Skin epidermis (tissue), 12 donors: Measurements from ENCODE around the gene ZFHX3.

ENCODE experiments used
- H3K27ac ChIP-seq, 21 experiments: fragments of 200-600 bp; sonication (generic) in 11 of 21; one replicate each; pipeline ENCODE4 v1.5.0; 2020; ENCODE audit warnings: mild to moderate bottlenecking in 3 of 21, inconsistent platforms in 2 of 21, moderate library complexity in 2 of 21
- H3K4me3 ChIP-seq, 7 experiments: fragments of 200-600 bp; sonication (generic) in 2 of 7; one replicate each; pipeline ENCODE4 v1.5.0; 2020; ENCODE audit warnings: inconsistent platforms in 2 of 7, mild to moderate bottlenecking in 2 of 7, moderate library complexity in 1 of 7

ZFHX3 gene

GRCh38 chr16:73028721-73029361 lies 19.1 kb downstream of the ZFHX3 start:
- H3K27ac ChIP-seq = no peak overlapping the region
- no peak overlapping the region for H3K4me3 ChIP-seq

GRCh38 chr16:73028263-73028662 lies 19.7 kb downstream of the ZFHX3 start:
- H3K4me3 ChIP-seq = no peak overlapping the region
- H3K27ac ChIP-seq = no peak overlapping the region

GRCh38 chr16:73027685-73028111 lies 20.2 kb downstream of the ZFHX3 start:
- Histone ChIP-seq H3K4me3 (no peak overlapping the region), H3K27ac (no peak overlapping the region)

GRCh38 chr16:73026754-73027684 lies 20.9 kb downstream of the ZFHX3 start:
- no peak overlapping the region for H3K27ac ChIP-seq
- H3K4me3 ChIP-seq = no peak overlapping the region

- H3K27ac ChIP-seq = peak overlapping the region in 3 of 21 experiments; percentile 24 to 52 (median 42)
- H3K4me3 ChIP-seq = no peak overlapping the region
Observed at GRCh38 chr16:73025856-73026210, 22.1 kb downstream of the ZFHX3 start.

GRCh38 chr16:73025151-73025855 lies 22.6 kb downstream of the ZFHX3 start:
- Histone ChIP-seq H3K27ac (peak overlapping the region in 3 of 21 experiments; percentile 24 to 52 (median 42)), H3K4me3 (no peak overlapping the region)

GRCh38 chr16:73024571-73025105 lies 23.3 kb downstream of the ZFHX3 start:
- Histone ChIP-seq H3K4me3 (no peak overlapping the region), H3K27ac (peak overlapping the region in 1 of 21 experiments; percentile 24)

- Histone ChIP-seq H3K4me3 (no peak overlapping the region), H3K27ac (no peak overlapping the region)
Observed at GRCh38 chr16:73023752-73024570, 24.0 kb downstream of the ZFHX3 start.

GRCh38 chr16:73023320-73023719 lies 24.6 kb downstream of the ZFHX3 start:
- Histone ChIP-seq H3K4me3 (no peak overlapping the region), H3K27ac (no peak overlapping the region)

- H3K4me3 ChIP-seq = no peak overlapping the region
- no peak overlapping the region for H3K27ac ChIP-seq
Observed at GRCh38 chr16:73022534-73022933, 25.4 kb downstream of the ZFHX3 start.

GRCh38 chr16:73021866-73022495 lies 25.9 kb downstream of the ZFHX3 start:
- Histone ChIP-seq H3K4me3 (no peak overlapping the region), H3K27ac (no peak overlapping the region)

GRCh38 chr16:73020409-73020884 lies 27.5 kb downstream of the ZFHX3 start:
- peak overlapping the region in 1 of 21 experiments; percentile 47 for H3K27ac ChIP-seq
- H3K4me3 ChIP-seq = no peak overlapping the region

GRCh38 chr16:73019457-73020362 lies 28.2 kb downstream of the ZFHX3 start:
- Histone ChIP-seq H3K27ac (peak overlapping the region in 1 of 21 experiments; percentile 47), H3K4me3 (no peak overlapping the region)

- H3K4me3 ChIP-seq = no peak overlapping the region
- H3K27ac ChIP-seq = no peak overlapping the region
Observed at GRCh38 chr16:73018821-73019456, 29.0 kb downstream of the ZFHX3 start.

GRCh38 chr16:73017321-73017720 lies 30.6 kb downstream of the ZFHX3 start:
- Histone ChIP-seq H3K4me3 (no peak overlapping the region), H3K27ac (no peak overlapping the region)

GRCh38 chr16:73016488-73016830 lies 31.5 kb downstream of the ZFHX3 start:
- Histone ChIP-seq H3K27ac (no peak overlapping the region), H3K4me3 (no peak overlapping the region)
